ENCODE measurements around the gene KCTD14. TPM values are rescaled to one million over a fixed set of nuclear protein-coding genes. Genes with fewer than 3 reads are reported as not detected.

KCTD14 gene
- total and polyA plus RNA-seq, 9 of the 15 experiments (the other 6 are each of a cell fraction or from before 2014, with no cell fraction given): 0.04 to 0.30 (median 0.11) TPM; not detected in 2

DNA sequence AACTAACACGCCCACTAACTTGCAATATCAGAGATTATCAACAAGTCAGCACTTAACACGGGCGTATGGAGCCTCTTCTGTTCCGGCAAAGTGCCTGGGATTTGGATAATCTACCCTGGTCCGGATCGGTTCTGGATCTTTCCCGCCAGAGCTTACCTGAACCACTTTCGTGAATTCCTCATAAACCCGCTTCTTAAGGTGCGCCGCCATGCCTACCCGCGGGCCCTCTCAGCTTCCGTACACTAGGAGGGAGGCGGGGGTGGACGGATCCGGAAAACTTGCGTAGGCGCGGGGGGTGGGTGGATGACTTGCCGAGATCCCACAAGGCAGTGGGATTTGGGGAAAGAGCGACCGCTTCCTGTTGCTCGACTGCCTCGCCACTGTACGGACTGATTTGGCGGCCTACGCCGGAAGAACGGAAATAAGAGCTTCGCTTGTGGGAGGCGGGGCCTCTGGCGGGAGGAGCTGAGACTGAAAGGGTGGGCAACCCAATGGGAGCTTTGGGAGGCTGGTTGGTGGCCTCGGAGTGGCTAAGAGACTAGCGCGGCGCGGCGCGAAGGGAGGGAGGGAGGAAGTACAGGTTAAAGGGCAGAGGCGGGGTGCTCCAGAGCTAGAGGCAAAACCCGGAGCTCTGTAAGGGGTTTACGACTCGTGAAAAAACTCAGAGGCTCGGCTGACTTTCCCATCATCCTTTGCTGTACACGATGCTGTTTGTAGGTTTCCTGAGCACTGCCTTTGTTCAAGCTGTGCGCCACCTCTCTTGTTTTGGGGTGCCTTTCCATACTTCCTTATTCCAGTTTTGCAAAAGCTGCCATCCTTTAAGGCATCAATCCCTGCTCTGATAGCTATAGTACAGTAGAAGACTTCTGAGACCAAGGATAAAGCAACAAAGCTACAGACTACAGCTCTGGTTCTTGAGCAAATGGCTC lies 28.4 kb downstream of the KCTD14 start, which contains the start of gene INTS4 (continued):
- TF ChIP-seq PHB2 (IDR thresholded peaks at IDR 0.05; ENCODE audit: low read depth): no peak
- no peak for TF ChIP-seq RBM22 (IDR thresholded peaks at IDR 0.05; ENCODE audit: low read depth, low read length, poor library complexity, severe bottlenecking)
- no peak for TF ChIP-seq SLC30A9 (CRISPR knock-in tag; IDR thresholded peaks at IDR 0.05)
- no peak for TF ChIP-seq ZC3H11A (IDR thresholded peaks at IDR 0.05; ENCODE audit: low read depth, low read length)
- TF ChIP-seq CREBBP (IDR thresholded peaks at IDR 0.05; ENCODE audit: low read depth, low read length): no peak
- TF ChIP-seq ZNF133 (CRISPR knock-in tag; IDR thresholded peaks at IDR 0.05): no peak
- TF ChIP-seq CBX5 (IDR thresholded peaks at IDR 0.05; ENCODE audit: borderline replicate concordance, low read depth): no peak
- TF ChIP-seq DMBX1 (CRISPR knock-in tag; IDR thresholded peaks at IDR 0.05; ENCODE audit: borderline replicate concordance): peak; percentile 68; the same call in 1 of the 2 replicates
- TF ChIP-seq MTA2 (IDR thresholded peaks at IDR 0.05; ENCODE audit: low read depth): peak; percentile 72; the same call in 1 of the 2 replicates
- TF ChIP-seq PRMT5 (CRISPR knock-in tag; IDR thresholded peaks at IDR 0.05): no peak
- TF ChIP-seq GABPB2 (CRISPR knock-in tag; conservative IDR thresholded peaks at IDR 0.05): no peak
- TF ChIP-seq ETV5 (CRISPR knock-in tag; IDR thresholded peaks at IDR 0.05; ENCODE audit: low read depth): peak; percentile 97
- no peak for TF ChIP-seq HMGXB4 (CRISPR knock-in tag; IDR thresholded peaks at IDR 0.05)
- peak; percentile 75 for TF ChIP-seq JUND (IDR thresholded peaks at IDR 0.05; ENCODE audit: borderline replicate concordance, low read depth, low read length)
- peak; percentile 51; the same call in 1 of the 3 replicates for TF ChIP-seq JUND (tag; IDR thresholded peaks at IDR 0.05; ENCODE audit: borderline replicate concordance, low read depth, low read length)
- TF ChIP-seq TCF3 (CRISPR knock-in tag; IDR thresholded peaks at IDR 0.05): 0 out of 2 replicates have a peak, but pooled peaks have one; percentile 20
- peak; percentile 100 for TF ChIP-seq EGR1 (conservative IDR thresholded peaks at IDR 0.05)
- TF ChIP-seq BRD4 (IDR thresholded peaks at IDR 0.05): peak; percentile 14; the same call in 1 of the 2 replicates
- peak; percentile 60; the same call in 1 of the 2 replicates for TF ChIP-seq ELF4 (CRISPR knock-in tag; IDR thresholded peaks at IDR 0.05)
- 0 out of 2 replicates have a peak, but pooled peaks have one; percentile 43 for TF ChIP-seq ZBTB1 (CRISPR knock-in tag; IDR thresholded peaks at IDR 0.05; ENCODE audit: borderline replicate concordance, low read depth)
- TF ChIP-seq, protein P1, sequence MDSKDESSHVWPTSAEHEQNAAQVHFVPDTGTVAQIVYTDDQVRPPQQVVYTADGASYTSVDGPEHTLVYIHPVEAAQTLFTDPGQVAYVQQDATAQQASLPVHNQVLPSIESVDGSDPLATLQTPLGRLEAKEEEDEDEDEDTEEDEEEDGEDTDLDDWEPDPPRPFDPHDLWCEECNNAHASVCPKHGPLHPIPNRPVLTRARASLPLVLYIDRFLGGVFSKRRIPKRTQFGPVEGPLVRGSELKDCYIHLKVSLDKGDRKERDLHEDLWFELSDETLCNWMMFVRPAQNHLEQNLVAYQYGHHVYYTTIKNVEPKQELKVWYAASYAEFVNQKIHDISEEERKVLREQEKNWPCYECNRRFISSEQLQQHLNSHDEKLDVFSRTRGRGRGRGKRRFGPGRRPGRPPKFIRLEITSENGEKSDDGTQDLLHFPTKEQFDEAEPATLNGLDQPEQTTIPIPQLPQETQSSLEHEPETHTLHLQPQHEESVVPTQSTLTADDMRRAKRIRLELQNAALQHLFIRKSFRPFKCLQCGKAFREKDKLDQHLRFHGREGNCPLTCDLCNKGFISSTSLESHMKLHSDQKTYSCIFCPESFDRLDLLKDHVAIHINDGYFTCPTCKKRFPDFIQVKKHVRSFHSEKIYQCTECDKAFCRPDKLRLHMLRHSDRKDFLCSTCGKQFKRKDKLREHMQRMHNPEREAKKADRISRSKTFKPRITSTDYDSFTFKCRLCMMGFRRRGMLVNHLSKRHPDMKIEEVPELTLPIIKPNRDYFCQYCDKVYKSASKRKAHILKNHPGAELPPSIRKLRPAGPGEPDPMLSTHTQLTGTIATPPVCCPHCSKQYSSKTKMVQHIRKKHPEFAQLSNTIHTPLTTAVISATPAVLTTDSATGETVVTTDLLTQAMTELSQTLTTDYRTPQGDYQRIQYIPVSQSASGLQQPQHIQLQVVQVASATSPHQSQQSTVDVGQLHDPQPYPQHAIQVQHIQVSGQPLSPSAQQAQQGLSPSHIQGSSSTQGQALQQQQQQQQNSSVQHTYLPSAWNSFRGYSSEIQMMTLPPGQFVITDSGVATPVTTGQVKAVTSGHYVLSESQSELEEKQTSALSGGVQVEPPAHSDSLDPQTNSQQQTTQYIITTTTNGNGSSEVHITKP (IDR thresholded peaks at IDR 0.05; ENCODE audit: partially characterized antibody): peak; percentile 86
- no peak for TF ChIP-seq ZNF778 (CRISPR knock-in tag; IDR thresholded peaks at IDR 0.05)
